Measurements from ENCODE around the gene CFAP298. TPM values are rescaled to one million over a fixed set of nuclear protein-coding genes. Genes with fewer than 3 reads are reported as not detected.
A peak's percentile ranks its signal among the peaks of the same experiment; 100 is the strongest.

CFAP298 gene
- total and polyA plus RNA-seq, 10 donors, result 22.4 to 34.6 (median 27.7) TPM

DNA sequence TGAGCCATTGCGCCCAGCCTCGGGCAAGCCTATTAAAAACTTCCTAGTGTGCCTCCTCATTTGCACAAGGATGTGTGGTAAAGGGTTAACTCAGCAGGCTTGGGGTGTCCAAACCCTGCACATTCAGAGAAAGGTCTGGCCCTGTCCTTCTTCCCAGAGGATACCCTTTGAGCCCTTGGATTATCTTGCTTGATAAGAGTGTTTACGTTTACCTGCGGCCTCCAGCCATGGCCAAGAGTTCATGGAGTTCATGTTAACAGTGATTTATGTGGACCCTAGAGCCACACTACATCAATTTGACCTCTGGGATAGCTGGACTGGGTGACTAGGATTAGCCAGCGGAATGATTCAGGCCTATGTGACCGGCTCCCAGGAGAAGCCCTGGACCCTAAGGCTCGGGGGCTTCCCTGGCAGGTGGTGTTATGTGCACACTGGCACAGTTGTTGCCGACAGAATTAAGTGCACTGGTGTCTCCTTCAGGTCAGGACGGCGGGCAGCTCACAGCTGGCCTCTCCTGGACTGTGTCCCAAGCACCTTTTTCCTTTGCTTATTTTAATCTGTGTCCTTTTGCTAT, 19.2 kb downstream of the CFAP298 start:
- TF ChIP-seq POLR2A (IDR thresholded peaks at IDR 0.05), result no peak
- TF ChIP-seq, protein P1, sequence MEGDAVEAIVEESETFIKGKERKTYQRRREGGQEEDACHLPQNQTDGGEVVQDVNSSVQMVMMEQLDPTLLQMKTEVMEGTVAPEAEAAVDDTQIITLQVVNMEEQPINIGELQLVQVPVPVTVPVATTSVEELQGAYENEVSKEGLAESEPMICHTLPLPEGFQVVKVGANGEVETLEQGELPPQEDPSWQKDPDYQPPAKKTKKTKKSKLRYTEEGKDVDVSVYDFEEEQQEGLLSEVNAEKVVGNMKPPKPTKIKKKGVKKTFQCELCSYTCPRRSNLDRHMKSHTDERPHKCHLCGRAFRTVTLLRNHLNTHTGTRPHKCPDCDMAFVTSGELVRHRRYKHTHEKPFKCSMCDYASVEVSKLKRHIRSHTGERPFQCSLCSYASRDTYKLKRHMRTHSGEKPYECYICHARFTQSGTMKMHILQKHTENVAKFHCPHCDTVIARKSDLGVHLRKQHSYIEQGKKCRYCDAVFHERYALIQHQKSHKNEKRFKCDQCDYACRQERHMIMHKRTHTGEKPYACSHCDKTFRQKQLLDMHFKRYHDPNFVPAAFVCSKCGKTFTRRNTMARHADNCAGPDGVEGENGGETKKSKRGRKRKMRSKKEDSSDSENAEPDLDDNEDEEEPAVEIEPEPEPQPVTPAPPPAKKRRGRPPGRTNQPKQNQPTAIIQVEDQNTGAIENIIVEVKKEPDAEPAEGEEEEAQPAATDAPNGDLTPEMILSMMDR (IDR thresholded peaks at IDR 0.05 in 8 of 11, conservative IDR thresholded peaks at IDR 0.05 in 3 of 11), result no peak
- no peak for TF ChIP-seq POLR2AphosphoS5 (IDR thresholded peaks at IDR 0.05)
- intact Hi-C loops (cut with DNase I; ENCODE audit: low total_unique reads), result no loop called here
- Histone ChIP-seq H3K36me3 (peaks cover 0 to 13% (median 0%) of the 10 kb centered on the region in 6 donors), H3K4me1 (no peaks in the 10 kb centered on the region), H3K27me3 (replicated peaks in 1 of 7) (no peaks in the 10 kb centered on the region), H3K27ac (no peak overlapping the region), H3K9me3 (no peaks in the 10 kb centered on the region), H3K4me3 (no peak overlapping the region)
- WGBS, 5 donors, result 69 to 78% (median 75%) methylated on average over 10 of the region's 10 CpGs
- peak; percentile 34 for DNase-seq

DNA sequence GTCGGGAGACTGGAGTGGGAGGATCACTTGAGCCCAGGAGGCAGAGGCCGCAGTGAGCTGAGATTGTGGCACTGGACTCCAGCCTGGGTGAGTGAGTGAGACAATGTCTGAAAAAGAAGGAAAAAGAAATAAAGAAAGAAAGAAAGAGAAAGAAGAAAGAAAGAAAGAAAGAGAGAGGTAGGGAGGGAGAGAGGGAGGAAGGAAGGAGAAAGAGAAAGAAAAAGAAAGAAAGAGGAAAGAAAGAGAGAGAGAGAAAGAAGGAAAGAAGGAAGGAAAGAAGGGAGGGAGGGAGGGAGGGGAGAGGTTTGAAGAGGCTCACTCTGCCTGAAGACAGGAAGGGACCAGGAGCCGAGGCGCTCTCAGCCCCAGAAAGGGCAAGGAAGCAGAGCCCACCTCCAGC, 22.0 kb downstream of the CFAP298 start:
- no peak overlapping the region for H3K27ac ChIP-seq
- intact Hi-C loops (cut with DNase I; ENCODE audit: low total_unique reads), result no loop called here
- WGBS, 5 donors, result 73 to 86% (median 79%) methylated on average over 4 of the region's 4 CpGs
- TF ChIP-seq POLR2A (IDR thresholded peaks at IDR 0.05) (no peak), POLR2AphosphoS5 (IDR thresholded peaks at IDR 0.05) (no peak)
- H3K4me3 ChIP-seq, result no peak overlapping the region
- H3K36me3 ChIP-seq, result no peaks in the 10 kb centered on the region
- H3K4me1 ChIP-seq, result no peaks in the 10 kb centered on the region
- no peaks in the 10 kb centered on the region for H3K27me3 ChIP-seq (replicated peaks in 1 of 7)
- no peaks in the 10 kb centered on the region for H3K9me3 ChIP-seq
- peak; percentile 40 for DNase-seq

DNA sequence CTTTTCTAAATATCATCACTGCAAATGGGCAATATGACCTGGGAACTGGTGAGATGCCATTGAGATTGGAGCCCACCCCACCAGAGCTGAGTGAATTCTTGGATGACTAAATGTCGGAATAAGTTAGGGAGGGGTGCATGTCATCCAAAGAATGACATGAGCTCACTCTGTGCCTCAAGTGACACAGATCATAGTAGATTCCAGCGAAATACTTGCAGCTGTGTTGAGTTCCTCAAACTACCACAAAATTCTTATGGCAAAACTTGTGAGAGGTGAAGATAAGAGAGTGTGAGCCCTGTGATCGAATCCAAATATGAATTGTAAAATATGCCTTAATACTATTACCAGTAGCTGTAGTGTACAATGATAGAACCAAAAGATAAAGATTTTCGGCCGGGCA, 24.5 kb downstream of the CFAP298 start:
- no peak for DNase-seq
- Histone ChIP-seq H3K27ac (no peak overlapping the region), H3K36me3 (no peaks in the 10 kb centered on the region), H3K27me3 (replicated peaks in 1 of 7) (no peaks in the 10 kb centered on the region), H3K4me3 (no peak overlapping the region), H3K9me3 (no peaks in the 10 kb centered on the region), H3K4me1 (no peaks in the 10 kb centered on the region)
- intact Hi-C loops (cut with DNase I; ENCODE audit: low total_unique reads), result no loop called here
- 90 to 97% (median 93%) methylated on average over 5 of the region's 5 CpGs for WGBS, 5 donors
- TF ChIP-seq POLR2AphosphoS5 (IDR thresholded peaks at IDR 0.05), result no peak
- TF ChIP-seq, protein P1 (IDR thresholded peaks at IDR 0.05 in 8 of 11, conservative IDR thresholded peaks at IDR 0.05 in 3 of 11), result no peak
- TF ChIP-seq POLR2A (IDR thresholded peaks at IDR 0.05), result no peak

DNA sequence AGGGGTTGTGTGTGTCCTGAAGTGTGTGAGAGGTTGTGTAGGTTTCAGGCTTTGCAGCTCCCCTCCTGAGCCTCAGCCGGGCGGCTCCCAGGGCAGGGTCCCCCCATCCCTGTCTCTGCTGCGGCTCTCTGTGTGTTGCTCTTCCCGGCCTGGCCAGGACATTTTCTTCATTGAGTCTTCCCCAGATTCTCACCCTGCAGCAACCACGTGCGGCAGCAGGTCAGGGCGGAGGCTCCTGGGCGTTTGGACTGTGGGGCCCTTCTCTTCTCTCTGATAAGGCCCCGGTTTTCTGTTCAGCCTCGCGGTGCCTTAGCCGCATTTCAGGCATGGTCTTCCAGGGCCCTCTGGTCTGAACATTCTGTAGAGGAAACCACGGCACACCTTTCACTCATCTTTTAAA, 25.1 kb downstream of the CFAP298 start:
- H3K4me1 ChIP-seq, result no peaks in the 10 kb centered on the region
- TF ChIP-seq POLR2AphosphoS5 (IDR thresholded peaks at IDR 0.05) (no peak), POLR2A (IDR thresholded peaks at IDR 0.05) (no peak)
- TF ChIP-seq, protein P1 (IDR thresholded peaks at IDR 0.05 in 8 of 11, conservative IDR thresholded peaks at IDR 0.05 in 3 of 11), result no peak
- H3K9me3 ChIP-seq, result no peaks in the 10 kb centered on the region
- DNase-seq, result peak; percentile 32
- no peak overlapping the region for H3K4me3 ChIP-seq
- H3K36me3 ChIP-seq, result no peaks in the 10 kb centered on the region
- 79 to 90% (median 88%) methylated on average over 13 of the region's 13 CpGs for WGBS, 5 donors
- intact Hi-C loops (cut with DNase I; ENCODE audit: low total_unique reads), result no loop called here
- H3K27me3 ChIP-seq (replicated peaks in 1 of 7), result no peaks in the 10 kb centered on the region
- H3K27ac ChIP-seq, result no peak overlapping the region

Measured in spleen (tissue), 11 donors.